SH-SY5Y (cell line): ENCODE data around the gene CC2D1A.

Source experiments
- GATA2 ChIP-seq: IDR thresholded peaks from 2 replicates; pipeline ENCODE4 v1.6.1; 2011; ENCODE audit warnings: mild to moderate bottlenecking, low read depth, low read length
- GATA3 ChIP-seq: IDR thresholded peaks from 2 replicates; pipeline ENCODE4 v1.6.1; 2011; ENCODE audit warnings: low read depth, mild to moderate bottlenecking, low read length, moderate library complexity

DNA sequence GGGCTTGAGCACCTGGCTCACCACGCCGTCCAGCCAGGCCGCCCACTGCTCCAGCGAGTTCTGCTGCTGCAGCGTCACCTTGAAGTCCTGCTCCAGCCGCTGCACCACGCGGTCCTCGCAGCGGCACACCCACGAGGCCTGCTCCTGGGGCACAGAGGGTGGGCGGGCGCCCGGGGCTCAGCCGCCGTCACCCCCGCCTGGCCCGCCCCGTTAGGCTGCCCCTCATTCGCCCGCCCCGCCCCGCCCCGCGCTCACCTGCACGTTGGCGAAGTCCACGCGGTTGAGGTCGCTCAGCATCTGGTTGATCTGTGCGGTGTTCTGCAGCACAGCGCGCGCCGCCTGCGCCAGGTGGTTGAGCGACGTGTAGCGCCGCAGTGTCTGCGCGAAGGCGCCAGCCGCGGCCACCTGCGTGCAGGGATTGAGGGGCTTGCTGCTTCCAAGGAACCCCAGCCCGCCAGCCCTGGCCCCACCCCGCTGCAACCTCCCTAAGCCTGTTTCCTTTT, 57.7 kb downstream of the CC2D1A start:
- TF ChIP-seq GATA3 (no peak), GATA2 (no peak)
